Fibroblast of the aortic adventitia (primary cell): ENCODE data around the gene TMEM91. TPM values are rescaled to one million over a fixed set of nuclear protein-coding genes. Genes with fewer than 3 reads are reported as not detected.
A peak's percentile ranks its signal among the peaks of the same experiment; 100 is the strongest.

Experiments
- DNase-seq: peaks from one replicate; pipeline ENCODE4 v3.0.0-alpha.2; 2010; ENCODE audit warnings: low read depth
- H3K4me3 ChIP-seq: 2 replicates; pipeline ENCODE4 v1.5.1; 2011; ENCODE audit warnings: low read depth, mild to moderate bottlenecking, control low read depth, low read length, moderate library complexity
- CTCF ChIP-seq: IDR thresholded peaks from 2 replicates; pipeline ENCODE4 v1.5.1; 2011; ENCODE audit warnings: mild to moderate bottlenecking, low read length, control low read depth, inconsistent platforms; ENCODE audit not compliant: insufficient read depth
- total RNA-seq: library from RNA; depleted of rRNA; stranded (reverse); fragments of >200 nt; gene quantifications from 2 replicates; pipeline ENCODE4 v1.2.3, GENCODE V29; 2012; ENCODE audit warnings: low replicate concordance

TMEM91 gene
- total RNA-seq, 1 donor = 5.6 TPM

GRCh38 chr19:41427647-41428480 lies 51.5 kb downstream of the TMEM91 start:
- peak; percentile 22 for DNase-seq
- peak; percentile 12 for TF ChIP-seq CTCF
- H3K4me3 ChIP-seq = peak overlapping the region; percentile 58

- TF ChIP-seq CTCF = no peak
- peak overlapping the region; percentile 58 for H3K4me3 ChIP-seq
- no peak for DNase-seq
Observed at GRCh38 chr19:41428481-41428859, 52.1 kb downstream of the TMEM91 start.

- no peak for TF ChIP-seq CTCF
- DNase-seq = no peak
- no peak overlapping the region for H3K4me3 ChIP-seq
Observed at GRCh38 chr19:41430922-41431321, 54.6 kb downstream of the TMEM91 start.

- peak; percentile 35 for DNase-seq
- peak; percentile 37 for TF ChIP-seq CTCF
- H3K4me3 ChIP-seq = no peak overlapping the region
Observed at GRCh38 chr19:41431426-41432386, 55.4 kb downstream of the TMEM91 start.

- no peak for DNase-seq
- no peak overlapping the region for H3K4me3 ChIP-seq
- no peak for TF ChIP-seq CTCF
Observed at GRCh38 chr19:41433171-41433570, 56.8 kb downstream of the TMEM91 start.

Other genes with a start within 250 kb of the TMEM91 start
- gene CYP2S1, start 183.3 kb upstream of the TMEM91 start, total RNA-seq = 0.45 TPM in 1 of 2 replicates, not detected in the other
- gene AXL, start 157.3 kb upstream of the TMEM91 start, total RNA-seq = 121 and 305 TPM in 2 replicates
- 98.4 and 108 TPM in 2 replicates for gene HNRNPUL1, start 112.2 kb upstream of the TMEM91 start, total RNA-seq
- 7.9 and 11.4 TPM in 2 replicates for gene CCDC97, start 66.4 kb upstream of the TMEM91 start, total RNA-seq
- gene TGFB1, start 22.6 kb upstream of the TMEM91 start, total RNA-seq = 18.7 and 19.8 TPM in 2 replicates
- 0.25 and 4.5 TPM in 2 replicates for gene B9D2, start 12.4 kb upstream of the TMEM91 start, total RNA-seq
- gene EXOSC5, start 20.8 kb downstream of the TMEM91 start, total RNA-seq = 12.1 and 14.6 TPM in 2 replicates
- gene BCKDHA, start 21.3 kb downstream of the TMEM91 start, total RNA-seq = 3.5 and 15.3 TPM in 2 replicates
- 1.5 and 2.1 TPM in 2 replicates for gene B3GNT8, start 50.8 kb downstream of the TMEM91 start, total RNA-seq
- 29.3 and 31.2 TPM in 2 replicates for gene DMAC2, start 63.4 kb downstream of the TMEM91 start, total RNA-seq
- gene ERICH4, start 66.6 kb downstream of the TMEM91 start, total RNA-seq = not detected in 2 replicates
- gene CEACAM21, start 199.6 kb downstream of the TMEM91 start, total RNA-seq = not detected in 2 replicates